ENCODE measurements around the gene FLRT1.
"Not testable (repeated sequence)": the region's sequence is repeated elsewhere in the genome, so short reads cannot be mapped to it uniquely, and the experiment has no call there.

Gene FLRT1

GRCh38 chr11:64045700-64046099 is 10.0 kb downstream of the FLRT1 start:
- H3K4me3 ChIP-seq (ENCODE audit: low read length) = no peak overlapping the region
- H3K9me3 ChIP-seq (ENCODE audit: control insufficient read depth, insufficient read depth, low read length) = no peaks in the 10 kb centered on the region
- no peaks in the 10 kb centered on the region for H3K36me3 ChIP-seq (ENCODE audit: control insufficient read depth, insufficient read depth, low read length)
- H3K4me1 ChIP-seq (ENCODE audit: control insufficient read depth, insufficient read depth, low read length) = no peaks in the 10 kb centered on the region; the same call in 1 of the 2 replicates
- peaks cover 12% of the 10 kb centered on the region; the same call in 1 of the 2 replicates for H3K27me3 ChIP-seq (ENCODE audit: control insufficient read depth, insufficient read depth, low read length)
- no CpG with 5 or more reads among the region's 2 CpGs for WGBS (ENCODE audit: insufficient coverage, insufficient read length)
- no peak overlapping the region for H3K27ac ChIP-seq (ENCODE audit: low read length)
- no peak for DNase-seq (ENCODE audit: low read depth, low spot score)

GRCh38 chr11:64047373-64047772 is 11.6 kb downstream of the FLRT1 start:
- WGBS (ENCODE audit: insufficient coverage, insufficient read length) = no CpG with 5 or more reads among the region's 8 CpGs
- H3K27ac ChIP-seq (ENCODE audit: low read length) = not testable (repeated sequence)

GRCh38 chr11:64048042-64048854 is 12.5 kb downstream of the FLRT1 start:
- Histone ChIP-seq H3K9me3 (ENCODE audit: control insufficient read depth, insufficient read depth, low read length) (no peaks in the 10 kb centered on the region), H3K27ac (ENCODE audit: low read length) (no peak overlapping the region), H3K4me1 (ENCODE audit: control insufficient read depth, insufficient read depth, low read length) (peaks cover 1% of the 10 kb centered on the region; the same call in 1 of the 2 replicates), H3K4me3 (ENCODE audit: low read length) (no peak overlapping the region), H3K27me3 (ENCODE audit: control insufficient read depth, insufficient read depth, low read length) (peaks cover 8% of the 10 kb centered on the region; the same call in 1 of the 2 replicates), H3K36me3 (ENCODE audit: control insufficient read depth, insufficient read depth, low read length) (no peaks in the 10 kb centered on the region)
- no CpG with 5 or more reads among the region's 19 CpGs for WGBS (ENCODE audit: insufficient coverage, insufficient read length)
- DNase-seq (ENCODE audit: low read depth, low spot score) = no peak

More at GRCh38 chr11:64047373-64047772, 11.6 kb downstream of the FLRT1 start:
- H3K4me1 ChIP-seq (ENCODE audit: control insufficient read depth, insufficient read depth, low read length); DNase-seq (ENCODE audit: low read depth, low spot score); H3K36me3 ChIP-seq (ENCODE audit: control insufficient read depth, insufficient read depth, low read length); H3K4me3 ChIP-seq (ENCODE audit: low read length); H3K9me3 ChIP-seq (ENCODE audit: control insufficient read depth, insufficient read depth, low read length): not testable (repeated sequence)
- peaks cover 12% of the 10 kb centered on the region; the same call in 1 of the 2 replicates for H3K27me3 ChIP-seq (ENCODE audit: control insufficient read depth, insufficient read depth, low read length)

- Histone ChIP-seq H3K27me3 (ENCODE audit: control insufficient read depth, insufficient read depth, low read length) (peaks cover 2% of the 10 kb centered on the region; the same call in 1 of the 2 replicates), H3K27ac (ENCODE audit: low read length) (no peak overlapping the region), H3K36me3 (ENCODE audit: control insufficient read depth, insufficient read depth, low read length) (no peaks in the 10 kb centered on the region), H3K4me3 (ENCODE audit: low read length) (no peak overlapping the region), H3K9me3 (ENCODE audit: control insufficient read depth, insufficient read depth, low read length) (no peaks in the 10 kb centered on the region), H3K4me1 (ENCODE audit: control insufficient read depth, insufficient read depth, low read length) (peaks cover 5% of the 10 kb centered on the region; the same call in 1 of the 2 replicates)
- DNase-seq (ENCODE audit: low read depth, low spot score) = no peak
- WGBS (ENCODE audit: insufficient coverage, insufficient read length) = no CpG with 5 or more reads among the region's 8 CpGs
Measured at GRCh38 chr11:64049509-64049908, 13.8 kb downstream of the FLRT1 start.

- Histone ChIP-seq H3K36me3 (ENCODE audit: control insufficient read depth, insufficient read depth, low read length) (no peaks in the 10 kb centered on the region), H3K4me1 (ENCODE audit: control insufficient read depth, insufficient read depth, low read length) (peaks cover 8% of the 10 kb centered on the region; the same call in 1 of the 2 replicates), H3K27ac (ENCODE audit: low read length) (no peak overlapping the region), H3K4me3 (ENCODE audit: low read length) (no peak overlapping the region), H3K27me3 (ENCODE audit: control insufficient read depth, insufficient read depth, low read length) (0 out of 2 replicates have a peak, but pooled peaks cover 3% of the 10 kb centered on the region), H3K9me3 (ENCODE audit: control insufficient read depth, insufficient read depth, low read length) (no peaks in the 10 kb centered on the region)
- no peak for DNase-seq (ENCODE audit: low read depth, low spot score)
- no CpG with 5 or more reads among the region's 19 CpGs for WGBS (ENCODE audit: insufficient coverage, insufficient read length)
Measured at GRCh38 chr11:64051297-64051696, 15.6 kb downstream of the FLRT1 start.

GRCh38 chr11:64052436-64052835 is 16.7 kb downstream of the FLRT1 start:
- no peaks in the 10 kb centered on the region for H3K9me3 ChIP-seq (ENCODE audit: control insufficient read depth, insufficient read depth, low read length)
- WGBS (ENCODE audit: insufficient coverage, insufficient read length) = no CpG with 5 or more reads among the region's 2 CpGs
- no peak overlapping the region for H3K27ac ChIP-seq (ENCODE audit: low read length)
- no peak overlapping the region for H3K4me3 ChIP-seq (ENCODE audit: low read length)
- H3K4me1 ChIP-seq (ENCODE audit: control insufficient read depth, insufficient read depth, low read length) = peaks cover 8% of the 10 kb centered on the region; the same call in 1 of the 2 replicates
- H3K36me3 ChIP-seq (ENCODE audit: control insufficient read depth, insufficient read depth, low read length) = no peaks in the 10 kb centered on the region
- no peak for DNase-seq (ENCODE audit: low read depth, low spot score)
- 0 out of 2 replicates have a peak, but pooled peaks cover 3% of the 10 kb centered on the region for H3K27me3 ChIP-seq (ENCODE audit: control insufficient read depth, insufficient read depth, low read length)

GRCh38 chr11:64052938-64053622 is 17.3 kb downstream of the FLRT1 start:
- no CpG with 5 or more reads among the region's 11 CpGs for WGBS (ENCODE audit: insufficient coverage, insufficient read length)
- Histone ChIP-seq H3K9me3 (ENCODE audit: control insufficient read depth, insufficient read depth, low read length) (no peaks in the 10 kb centered on the region), H3K4me1 (ENCODE audit: control insufficient read depth, insufficient read depth, low read length) (peaks cover 8% of the 10 kb centered on the region; the same call in 1 of the 2 replicates), H3K27ac (ENCODE audit: low read length) (no peak overlapping the region), H3K27me3 (ENCODE audit: control insufficient read depth, insufficient read depth, low read length) (0 out of 2 replicates have a peak, but pooled peaks cover 7% of the 10 kb centered on the region), H3K4me3 (ENCODE audit: low read length) (no peak overlapping the region), H3K36me3 (ENCODE audit: control insufficient read depth, insufficient read depth, low read length) (no peaks in the 10 kb centered on the region)
- DNase-seq (ENCODE audit: low read depth, low spot score) = no peak

- peak; percentile 54 for DNase-seq (ENCODE audit: low read depth, low spot score)
- Histone ChIP-seq H3K27ac (ENCODE audit: low read length) (no peak overlapping the region), H3K9me3 (ENCODE audit: control insufficient read depth, insufficient read depth, low read length) (no peaks in the 10 kb centered on the region), H3K27me3 (ENCODE audit: control insufficient read depth, insufficient read depth, low read length) (peaks cover 7% of the 10 kb centered on the region; the same call in 1 of the 2 replicates), H3K36me3 (ENCODE audit: control insufficient read depth, insufficient read depth, low read length) (no peaks in the 10 kb centered on the region), H3K4me1 (ENCODE audit: control insufficient read depth, insufficient read depth, low read length) (peaks cover 8% of the 10 kb centered on the region; the same call in 1 of the 2 replicates), H3K4me3 (ENCODE audit: low read length) (no peak overlapping the region)
- no CpG with 5 or more reads among the region's 15 CpGs for WGBS (ENCODE audit: insufficient coverage, insufficient read length)
Measured at GRCh38 chr11:64053699-64054098, 18.0 kb downstream of the FLRT1 start.

- peaks cover 8% of the 10 kb centered on the region; the same call in 1 of the 2 replicates for H3K4me1 ChIP-seq (ENCODE audit: control insufficient read depth, insufficient read depth, low read length)
- WGBS (ENCODE audit: insufficient coverage, insufficient read length) = no CpG with 5 or more reads among the region's 8 CpGs
- H3K27ac ChIP-seq (ENCODE audit: low read length) = no peak overlapping the region
- DNase-seq (ENCODE audit: low read depth, low spot score) = no peak
- no peaks in the 10 kb centered on the region for H3K36me3 ChIP-seq (ENCODE audit: control insufficient read depth, insufficient read depth, low read length)
- H3K4me3 ChIP-seq (ENCODE audit: low read length) = no peak overlapping the region
- peaks cover 9% of the 10 kb centered on the region for H3K27me3 ChIP-seq (ENCODE audit: control insufficient read depth, insufficient read depth, low read length)
- H3K9me3 ChIP-seq (ENCODE audit: control insufficient read depth, insufficient read depth, low read length) = no peaks in the 10 kb centered on the region
Measured at GRCh38 chr11:64055077-64055476, 19.3 kb downstream of the FLRT1 start.

GRCh38 chr11:64056213-64056785 is 20.6 kb downstream of the FLRT1 start:
- Histone ChIP-seq H3K27me3 (ENCODE audit: control insufficient read depth, insufficient read depth, low read length) (peaks cover 11% of the 10 kb centered on the region), H3K36me3 (ENCODE audit: control insufficient read depth, insufficient read depth, low read length) (no peaks in the 10 kb centered on the region; the same call in 1 of the 2 replicates), H3K4me3 (ENCODE audit: low read length) (no peak overlapping the region), H3K4me1 (ENCODE audit: control insufficient read depth, insufficient read depth, low read length) (peaks cover 9% of the 10 kb centered on the region; the same call in 1 of the 2 replicates), H3K27ac (ENCODE audit: low read length) (no peak overlapping the region), H3K9me3 (ENCODE audit: control insufficient read depth, insufficient read depth, low read length) (no peaks in the 10 kb centered on the region)
- no CpG with 5 or more reads among the region's 15 CpGs for WGBS (ENCODE audit: insufficient coverage, insufficient read length)
- DNase-seq (ENCODE audit: low read depth, low spot score) = no peak

Measured in iPS DF 6.9 (cell line).